GM12878 (cell line): ENCODE measurements around the gene AP3B1. TPM values are rescaled to one million over a fixed set of nuclear protein-coding genes. Genes with fewer than 3 reads are reported as not detected.

Experiments used
- ATAC-seq: fragments of 200-7000 bp; cut with Tn5 transposase; 3 replicates; pipeline ENCODE4 v1.9.1; 2020; ENCODE audit warnings: mild to moderate bottlenecking, moderate library complexity
- BruUV-seq: library from RNA; stranded (reverse); fragments of 400-500 nt; replicated peaks from 2 replicates; lab custom pipeline; 2021; lab: Mats Ljungman, UMichigan
- CTCF ChIA-PET: fragments of 300-600 bp; sonication (Branson Sonifier 250); formaldehyde crosslinking; extraction: SDS; loops from one replicate; lab custom pipeline; 2021; ENCODE audit warnings: inconsistent platforms; lab: Yijun Ruan, JAX
- POLR2A ChIA-PET: fragments of 350-600 bp; formaldehyde crosslinking; extraction: SDS; loops from one replicate; lab custom pipeline; 2021; ENCODE audit warnings: inconsistent platforms; lab: Charles Lee
- RAD21 ChIA-PET: fragments of 300-600 bp; sonication (Branson Sonifier 250); formaldehyde crosslinking; loops from one replicate; lab custom pipeline; 2023; ENCODE audit warnings: antibody characterized with exemption; ENCODE audit not compliant: unreplicated experiment; lab: Charles Lee
- SMC1A ChIA-PET: fragments of 300-600 bp; sonication (Branson Sonifier 250); formaldehyde crosslinking; loops from one replicate; lab custom pipeline; 2023; ENCODE audit not compliant: unreplicated experiment, uncharacterized antibody; lab: Charles Lee
- DNase-seq: peaks from one replicate; pipeline ENCODE4 v3.0.0-alpha.2; 2011; ENCODE audit warnings: low read depth, low spot score
- FAIRE-seq: peaks from 3 replicates; lab custom pipeline; 2011; peaks lifted over from hg19 to GRCh38; lab: Jason Lieb, UNC
- H2AFZ ChIP-seq: 2 replicates; pipeline ENCODE4 v1.6.0; 2011; ENCODE audit warnings: low read depth, low read length, control low read depth; ENCODE audit not compliant: control insufficient read depth
- H3K27ac ChIP-seq: 2 replicates; pipeline ENCODE4 v1.5.1; 2011; ENCODE audit warnings: control low read depth; ENCODE audit not compliant: control insufficient read depth, insufficient read depth
- H3K27me3 ChIP-seq, 2 experiments: replicated peaks in 1 of 2; 2 replicates each; pipeline versions ENCODE4 v1.6.0 to v1.6.1; 2011; ENCODE audit warnings: low read length in 1 of 2; ENCODE audit not compliant: control insufficient read depth in 2 of 2, insufficient read depth in 2 of 2
- H3K36me3 ChIP-seq, 2 experiments: 2 replicates each; pipeline ENCODE4 v1.5.1; 2011; ENCODE audit warnings: low read length in 1 of 2; ENCODE audit not compliant: control insufficient read depth in 2 of 2, insufficient read depth in 2 of 2
- H3K4me1 ChIP-seq: 2 replicates; pipeline ENCODE4 v1.6.1; 2011; ENCODE audit warnings: mild to moderate bottlenecking, low read length, moderate library complexity, mixed read lengths; ENCODE audit not compliant: control insufficient read depth, insufficient read depth
- H3K4me2 ChIP-seq: 2 replicates; pipeline ENCODE4 v1.6.0; 2011; ENCODE audit warnings: control low read depth; ENCODE audit not compliant: control insufficient read depth, insufficient read depth
- H3K4me3 ChIP-seq: fragments of 200-600 bp; sonication (generic); 2 replicates; pipeline ENCODE4 v1.5.1; 2016
- H3K79me2 ChIP-seq: 2 replicates; pipeline ENCODE4 v1.6.0; 2011; ENCODE audit warnings: low read length; ENCODE audit not compliant: control insufficient read depth, insufficient read depth
- H3K9ac ChIP-seq: 2 replicates; pipeline ENCODE4 v1.8.0; 2011; ENCODE audit warnings: low read length, control low read depth, mixed read lengths; ENCODE audit not compliant: control insufficient read depth, insufficient read depth
- H3K9me3 ChIP-seq: replicated peaks from 3 replicates; pipeline ENCODE4 v1.5.1; 2011; ENCODE audit warnings: mild to moderate bottlenecking, low read length; ENCODE audit not compliant: control insufficient read depth, insufficient read depth
- H4K20me1 ChIP-seq: 2 replicates; pipeline ENCODE4 v1.6.0; 2011; ENCODE audit not compliant: control insufficient read depth, insufficient read depth
- ASH2L ChIP-seq: fragments of 300-600, 200-600 bp; sonication (generic); IDR thresholded peaks from 2 replicates; pipeline ENCODE4 v1.6.1; 2017; ENCODE audit warnings: low read depth, mild to moderate bottlenecking, borderline replicate concordance
- HDAC2 ChIP-seq: fragments of 200-600 bp; sonication (generic); IDR thresholded peaks from 2 replicates; pipeline ENCODE4 v1.6.1; 2017
- HDAC6 ChIP-seq: fragments of 200-600 bp; sonication (generic); IDR thresholded peaks from one replicate; pipeline ENCODE4 v1.8.0; 2017; ENCODE audit warnings: antibody characterized with exemption; ENCODE audit not compliant: unreplicated experiment
- POU2F2 ChIP-seq: IDR thresholded peaks from 3 replicates; pipeline ENCODE4 v1.6.1; 2011; ENCODE audit warnings: low read depth, mild to moderate bottlenecking, low read length, borderline replicate concordance
- SREBF2 ChIP-seq: IDR thresholded peaks from 2 replicates; pipeline ENCODE4 v1.6.1; 2012; ENCODE audit warnings: mild to moderate bottlenecking, low read length
- TARDBP ChIP-seq: IDR thresholded peaks from 2 replicates; pipeline ENCODE4 v1.6.1; 2016; ENCODE audit warnings: borderline replicate concordance
- WGBS: methylation state at CpG from one replicate; pipeline ENCODE4 v1.1.6; 2016; ENCODE audit warnings: low lambda C conversion rate; ENCODE audit not compliant: insufficient replicate concordance, insufficient coverage; ENCODE audit errors: missing lambda C conversion rate; 5-methylcytosine and 5-hydroxymethylcytosine counted together
- in situ Hi-C: fragments of 300-500 bp; cut with MboI; formaldehyde crosslinking; loops from 9 replicates; pipeline ENCODE4 v1.14.3; 2018; ENCODE audit warnings: mixed read lengths
- intact Hi-C: fragments of 100-400 bp; cut with micrococcal nuclease; formaldehyde crosslinking; loops from one replicate; pipeline ENCODE4 v1.14.2; 2022; ENCODE audit not compliant: unreplicated experiment
- polyA plus RNA-seq, 11 experiments: library from polyadenylated mRNA; depleted of rRNA in 4 of 11; unstranded in 6 of 11; stranded (reverse) in 5 of 11; fragments of >200 nt; fragmentation: Nextera tagmentation in 4 of 11; fragmentation: Illumina TruSeq in 1 of 11; extraction: Ambion mirVana in 4 of 11; extraction: Trizol in 1 of 11; gene quantifications; 1 replicate in 1 of 11; 2 replicates in 10 of 11; pipeline versions ENCODE4 v1.2.1 to v1.2.3, GENCODE V29; 2011 to 2016; ENCODE audit warnings: inconsistent platforms in 2 of 11, missing spikeins in 2 of 11, low read depth in 1 of 11
- total RNA-seq, 4 experiments: library from RNA; depleted of rRNA in 3 of 4; stranded (reverse); fragments of >200 nt in 3 of 4; fragmentation: Illumina TruSeq in 1 of 4; extraction: Trizol in 1 of 4; gene quantifications; 2 replicates each; pipeline versions ENCODE4 v1.2.1 to v1.2.3, GENCODE V29; 2013 to 2021
- TF ChIP-seq, protein P1 (sequence below): fragments of 450-650 bp; IDR thresholded peaks from 2 replicates; pipeline ENCODE4 v1.6.1; 2016; ENCODE audit warnings: mild to moderate bottlenecking
- TF ChIP-seq, protein P2 (sequence below): fragments of 150-350 bp; IDR thresholded peaks from 2 replicates; pipeline ENCODE4 v1.6.1; 2016; ENCODE audit warnings: low read depth, low read length
- TF ChIP-seq, protein P3 (sequence below): fragments of 150-350 bp; IDR thresholded peaks from 2 replicates; pipeline ENCODE4 v1.6.1; 2014; ENCODE audit warnings: mild to moderate bottlenecking, low read depth, low read length
- TF ChIP-seq, protein P4 (sequence below): IDR thresholded peaks from 2 replicates; pipeline ENCODE4 v1.6.1; 2011; ENCODE audit warnings: borderline replicate concordance, low read depth, mild to moderate bottlenecking, moderate library complexity, low read length; ENCODE audit not compliant: insufficient read depth, poor library complexity, severe bottlenecking

The AP3B1 gene
- total and polyA plus RNA-seq, 10 of the 15 experiments (the other 5 are each of a cell fraction or from before 2014, with no cell fraction given): 30.9 to 70.8 (median 46.0) TPM

DNA sequence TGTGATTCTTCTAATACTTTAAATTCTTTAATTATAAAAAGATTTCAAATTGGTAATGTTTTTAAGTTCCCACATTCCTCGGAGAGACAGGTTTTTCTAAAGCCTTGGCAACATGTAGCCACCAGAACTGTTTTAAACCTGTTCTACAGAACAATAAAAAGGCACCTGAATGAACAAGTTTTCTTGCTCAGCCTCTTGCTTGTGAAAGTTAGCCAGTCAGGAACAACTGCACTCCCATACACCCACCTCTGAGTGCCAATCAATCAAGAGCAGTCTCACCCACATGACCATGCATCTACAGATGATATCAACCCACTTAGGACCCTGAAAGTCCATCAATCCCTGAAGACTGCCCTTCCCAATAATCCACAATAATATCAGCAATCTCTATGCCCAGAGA is 62.3 kb downstream of the AP3B1 start:
- ChIA-PET CTCF (no interaction called here), RAD21 (no interaction called here), POLR2A (no interaction called here), SMC1A (no interaction called here)
- no peaks in the 10 kb centered on the region for H4K20me1 ChIP-seq
- in situ Hi-C loops (no loop called here), intact Hi-C loops (no loop called here)
- DNase-seq (no peak), FAIRE-seq (no peak), ATAC-seq (no peak)
- H3K36me3 ChIP-seq: peaks cover 0 to 3% of the 10 kb centered on the region in 2 experiments; a peak in 1 of 4 replicates
- no peak overlapping the region for H2AFZ ChIP-seq
- no peak overlapping the region for H3K4me2 ChIP-seq
- H3K4me3 ChIP-seq: no peak overlapping the region
- H3K9me3 ChIP-seq: no peaks in the 10 kb centered on the region
- H3K27me3 ChIP-seq: no peaks in the 10 kb centered on the region
- no TSS peak for BruUV-seq
- no peak overlapping the region for H3K27ac ChIP-seq
- TF ChIP-seq POU2F2 (no peak), HDAC6 (no peak), TARDBP (no peak), ASH2L (no peak)
- TF ChIP-seq, protein P1, sequence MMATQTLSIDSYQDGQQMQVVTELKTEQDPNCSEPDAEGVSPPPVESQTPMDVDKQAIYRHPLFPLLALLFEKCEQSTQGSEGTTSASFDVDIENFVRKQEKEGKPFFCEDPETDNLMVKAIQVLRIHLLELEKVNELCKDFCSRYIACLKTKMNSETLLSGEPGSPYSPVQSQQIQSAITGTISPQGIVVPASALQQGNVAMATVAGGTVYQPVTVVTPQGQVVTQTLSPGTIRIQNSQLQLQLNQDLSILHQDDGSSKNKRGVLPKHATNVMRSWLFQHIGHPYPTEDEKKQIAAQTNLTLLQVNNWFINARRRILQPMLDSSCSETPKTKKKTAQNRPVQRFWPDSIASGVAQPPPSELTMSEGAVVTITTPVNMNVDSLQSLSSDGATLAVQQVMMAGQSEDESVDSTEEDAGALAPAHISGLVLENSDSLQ: 0 out of 2 replicates have a peak, but pooled peaks have one; percentile 26
- no peaks in the 10 kb centered on the region for H3K4me1 ChIP-seq
- 32% methylated on average over 1 of the region's 1 CpG for WGBS
- no peak overlapping the region for H3K9ac ChIP-seq
- H3K79me2 ChIP-seq: peaks cover 3% of the 10 kb centered on the region

DNA sequence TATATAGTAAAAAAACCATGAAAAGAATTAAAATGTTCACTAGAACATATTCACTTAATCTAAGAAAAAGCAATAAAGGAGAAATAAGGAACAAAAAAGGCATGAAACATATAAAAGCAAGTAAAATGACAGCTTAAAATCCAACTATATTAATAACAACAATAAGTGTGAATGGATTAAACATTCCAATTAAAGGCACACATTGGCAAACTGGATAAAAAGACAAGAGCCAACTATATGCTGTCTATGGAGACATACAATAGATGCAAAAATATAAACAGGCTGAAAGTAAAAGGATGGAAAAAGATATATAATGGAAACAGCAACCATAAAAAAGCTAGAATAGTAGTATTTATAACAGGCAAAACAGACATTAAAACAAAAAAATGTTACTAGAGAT is 70.1 kb downstream of the AP3B1 start:
- Histone ChIP-seq H3K27ac (no peak overlapping the region), H3K36me3 (peaks cover 1 to 7% of the 10 kb centered on the region in 2 experiments; a peak in 3 of 4 replicates), H3K9me3 (no peaks in the 10 kb centered on the region), H2AFZ (no peak overlapping the region), H3K27me3 (no peaks in the 10 kb centered on the region), H3K79me2 (peaks cover 3% of the 10 kb centered on the region), H4K20me1 (no peaks in the 10 kb centered on the region), H3K9ac (no peak overlapping the region), H3K4me2 (no peak overlapping the region), H3K4me1 (peaks cover 10% of the 10 kb centered on the region), H3K4me3 (no peak overlapping the region)
- intact Hi-C loops: loop anchor here (5.0 kb wide), 1 partner anchor 138 kb away; the partner anchor contains the start of gene SCAMP1
- ATAC-seq (no peak), FAIRE-seq (peak; percentile 59), DNase-seq (no peak)
- ChIA-PET RAD21 (no interaction called here), SMC1A (interaction anchor here (1.5 kb wide), 1 partner anchor 44 kb away, joined by 5 read pairs; no protein-coding TSS in a partner anchor), POLR2A (no interaction called here), CTCF (interaction anchor here (0.8 to 3.2 kb wide), 2 partner anchors 44 to 76 kb away, joined by 4 to 17 read pairs; no protein-coding TSS in a partner anchor)
- BruUV-seq: no TSS peak
- in situ Hi-C loops: no loop called here
- TF ChIP-seq, protein P2, sequence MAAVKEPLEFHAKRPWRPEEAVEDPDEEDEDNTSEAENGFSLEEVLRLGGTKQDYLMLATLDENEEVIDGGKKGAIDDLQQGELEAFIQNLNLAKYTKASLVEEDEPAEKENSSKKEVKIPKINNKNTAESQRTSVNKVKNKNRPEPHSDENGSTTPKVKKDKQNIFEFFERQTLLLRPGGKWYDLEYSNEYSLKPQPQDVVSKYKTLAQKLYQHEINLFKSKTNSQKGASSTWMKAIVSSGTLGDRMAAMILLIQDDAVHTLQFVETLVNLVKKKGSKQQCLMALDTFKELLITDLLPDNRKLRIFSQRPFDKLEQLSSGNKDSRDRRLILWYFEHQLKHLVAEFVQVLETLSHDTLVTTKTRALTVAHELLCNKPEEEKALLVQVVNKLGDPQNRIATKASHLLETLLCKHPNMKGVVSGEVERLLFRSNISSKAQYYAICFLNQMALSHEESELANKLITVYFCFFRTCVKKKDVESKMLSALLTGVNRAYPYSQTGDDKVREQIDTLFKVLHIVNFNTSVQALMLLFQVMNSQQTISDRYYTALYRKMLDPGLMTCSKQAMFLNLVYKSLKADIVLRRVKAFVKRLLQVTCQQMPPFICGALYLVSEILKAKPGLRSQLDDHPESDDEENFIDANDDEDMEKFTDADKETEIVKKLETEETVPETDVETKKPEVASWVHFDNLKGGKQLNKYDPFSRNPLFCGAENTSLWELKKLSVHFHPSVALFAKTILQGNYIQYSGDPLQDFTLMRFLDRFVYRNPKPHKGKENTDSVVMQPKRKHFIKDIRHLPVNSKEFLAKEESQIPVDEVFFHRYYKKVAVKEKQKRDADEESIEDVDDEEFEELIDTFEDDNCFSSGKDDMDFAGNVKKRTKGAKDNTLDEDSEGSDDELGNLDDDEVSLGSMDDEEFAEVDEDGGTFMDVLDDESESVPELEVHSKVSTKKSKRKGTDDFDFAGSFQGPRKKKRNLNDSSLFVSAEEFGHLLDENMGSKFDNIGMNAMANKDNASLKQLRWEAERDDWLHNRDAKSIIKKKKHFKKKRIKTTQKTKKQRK: no peak
- TF ChIP-seq, protein P3, sequence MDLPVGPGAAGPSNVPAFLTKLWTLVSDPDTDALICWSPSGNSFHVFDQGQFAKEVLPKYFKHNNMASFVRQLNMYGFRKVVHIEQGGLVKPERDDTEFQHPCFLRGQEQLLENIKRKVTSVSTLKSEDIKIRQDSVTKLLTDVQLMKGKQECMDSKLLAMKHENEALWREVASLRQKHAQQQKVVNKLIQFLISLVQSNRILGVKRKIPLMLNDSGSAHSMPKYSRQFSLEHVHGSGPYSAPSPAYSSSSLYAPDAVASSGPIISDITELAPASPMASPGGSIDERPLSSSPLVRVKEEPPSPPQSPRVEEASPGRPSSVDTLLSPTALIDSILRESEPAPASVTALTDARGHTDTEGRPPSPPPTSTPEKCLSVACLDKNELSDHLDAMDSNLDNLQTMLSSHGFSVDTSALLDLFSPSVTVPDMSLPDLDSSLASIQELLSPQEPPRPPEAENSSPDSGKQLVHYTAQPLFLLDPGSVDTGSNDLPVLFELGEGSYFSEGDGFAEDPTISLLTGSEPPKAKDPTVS: no peak
- TF ChIP-seq HDAC2 (no peak), SREBF2 (no peak)
- TF ChIP-seq, protein P4, sequence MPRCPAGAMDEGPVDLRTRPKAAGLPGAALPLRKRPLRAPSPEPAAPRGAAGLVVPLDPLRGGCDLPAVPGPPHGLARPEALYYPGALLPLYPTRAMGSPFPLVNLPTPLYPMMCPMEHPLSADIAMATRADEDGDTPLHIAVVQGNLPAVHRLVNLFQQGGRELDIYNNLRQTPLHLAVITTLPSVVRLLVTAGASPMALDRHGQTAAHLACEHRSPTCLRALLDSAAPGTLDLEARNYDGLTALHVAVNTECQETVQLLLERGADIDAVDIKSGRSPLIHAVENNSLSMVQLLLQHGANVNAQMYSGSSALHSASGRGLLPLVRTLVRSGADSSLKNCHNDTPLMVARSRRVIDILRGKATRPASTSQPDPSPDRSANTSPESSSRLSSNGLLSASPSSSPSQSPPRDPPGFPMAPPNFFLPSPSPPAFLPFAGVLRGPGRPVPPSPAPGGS: no peak
